ENCODE data around the gene GRM7. TPM values are rescaled to one million over a fixed set of nuclear protein-coding genes. Genes with fewer than 3 reads are reported as not detected.

The GRM7 gene
- total and polyA plus RNA-seq, 2 of the 4 experiments (the other 2 are of a cell fraction): not detected

DNA sequence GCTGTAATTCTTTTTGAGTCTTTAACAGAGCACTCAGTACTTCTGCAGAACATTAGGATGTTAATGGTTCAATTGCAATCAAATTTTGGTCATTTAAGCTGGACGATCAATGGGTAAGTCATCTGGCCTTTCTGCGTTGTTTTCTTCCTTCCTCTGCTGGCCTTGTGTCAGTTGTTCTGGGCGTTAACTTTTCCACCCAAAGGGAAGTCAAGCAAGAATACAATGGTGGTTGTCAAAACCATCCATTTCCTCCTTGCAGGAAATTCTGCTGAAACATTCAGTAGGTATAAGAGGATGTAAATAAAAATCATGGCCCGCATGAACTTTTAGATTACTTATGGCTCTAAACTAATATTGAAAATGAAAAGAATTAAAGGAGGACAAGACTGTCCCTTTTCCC lies 584.0 kb downstream of the GRM7 start:
- H3K56ac ChIP-seq (ENCODE audit: extremely low read depth, insufficient read depth, low read length): no peak overlapping the region
- no peak overlapping the region for H3K4ac ChIP-seq (ENCODE audit: low read depth, low read length)
- intact Hi-C loops (cut with micrococcal nuclease): no loop called here
- TF ChIP-seq MAZ (IDR thresholded peaks at IDR 0.05; ENCODE audit: borderline replicate concordance, low read depth, low read length) (no peak), POLR2A (IDR thresholded peaks at IDR 0.05; ENCODE audit: low read depth, low read length) (no peak), SMC3 (IDR thresholded peaks at IDR 0.05; ENCODE audit: low read depth, low read length) (no peak), RCOR1 (IDR thresholded peaks at IDR 0.05; ENCODE audit: insufficient replicate concordance, low read length) (no peak), CTCF (conservative IDR thresholded peaks at IDR 0.05; ENCODE audit: low read depth, low read length) (no peak), ELK1 (IDR thresholded peaks at IDR 0.05; ENCODE audit: borderline replicate concordance, low read depth, low read length) (no peak), CEBPB (IDR thresholded peaks at IDR 0.05; ENCODE audit: low read depth, low read length) (no peak)
- no peak overlapping the region for H4K8ac ChIP-seq (ENCODE audit: low read depth in 2 of 2, low read length in 2 of 2)
- H3K9me3 ChIP-seq (ENCODE audit: control insufficient read depth, insufficient read depth, low read length): peaks cover 8% of the 10 kb centered on the region
- in situ Hi-C loops (cut with MboI; ENCODE audit: low sequenced_read_pairs): no loop called here
- H2BK120ac ChIP-seq (ENCODE audit: low read depth, low read length): no peak overlapping the region
- no peak overlapping the region for H2BK20ac ChIP-seq (ENCODE audit: low read depth, low read length)
- H4K20me1 ChIP-seq (ENCODE audit: insufficient read depth, low read length): no peaks in the 10 kb centered on the region
- H2AFZ ChIP-seq (replicated peaks; ENCODE audit: low read length, poor library complexity): no peak overlapping the region
- no peaks in the 10 kb centered on the region for H3K79me1 ChIP-seq (ENCODE audit: low read depth in 1 of 2, low read length in 2 of 2)
- ChIA-PET POLR2A (ENCODE audit: unreplicated experiment) (no interaction called here), CTCF (no interaction called here)
- no peak overlapping the region for H2BK15ac ChIP-seq (ENCODE audit: low read depth, low read length)
- no TSS peak for BruUV-seq (replicated peaks)
- H3K27ac ChIP-seq (ENCODE audit: insufficient read depth, low read length): no peak overlapping the region
- H2AK9ac ChIP-seq (replicated peaks; ENCODE audit: low read depth, low read length, poor library complexity): no peak overlapping the region
- H3K18ac ChIP-seq (ENCODE audit: low read depth, low read length): no peak overlapping the region
- H3K14ac ChIP-seq (replicated peaks; ENCODE audit: low read depth, low read length): no peak overlapping the region
- no peaks in the 10 kb centered on the region for H3K9me1 ChIP-seq (ENCODE audit: insufficient read depth, low read length)
- dilution Hi-C loops (cut with HindIII; ENCODE audit: low sequenced_read_pairs, unreplicated experiment): no loop called here
- no peak overlapping the region for H3K23ac ChIP-seq (ENCODE audit: low read depth, low read length)
- no peak overlapping the region for H4K5ac ChIP-seq (ENCODE audit: low read depth, low read length)
- no peaks in the 10 kb centered on the region for H3K36me3 ChIP-seq (ENCODE audit: control insufficient read depth, insufficient read depth, low read length)
- WGBS, 2 experiments (ENCODE audit: extremely low coverage in 2 of 2, insufficient read length in 1 of 2): no CpG with 5 or more reads among the region's 4 CpGs
- H2BK5ac ChIP-seq (ENCODE audit: low read depth, low read length, poor library complexity, severe bottlenecking): no peak overlapping the region
- no peak overlapping the region for H2AK5ac ChIP-seq (ENCODE audit: low read depth, low read length)
- no peaks in the 10 kb centered on the region for H3K27me3 ChIP-seq (ENCODE audit: control insufficient read depth, insufficient read depth, low read length)
- H3K4me3 ChIP-seq (ENCODE audit: insufficient read depth, low read depth, low read length): no peak overlapping the region
- DNase-seq: no peak
- no peak overlapping the region for H4K91ac ChIP-seq (ENCODE audit: insufficient read depth, low read depth, low read length)
- ATAC-seq (ENCODE audit: low read depth): no peak
- no peak overlapping the region for H3K4me2 ChIP-seq (ENCODE audit: low read depth, low read length)
- H3K4me1 ChIP-seq (ENCODE audit: control insufficient read depth, insufficient read depth, low read length): no peaks in the 10 kb centered on the region
- H3K9ac ChIP-seq (ENCODE audit: low read depth, low read length): no peak overlapping the region

Measured in IMR-90 (cell line).